ENCODE measurements around the gene FFAR1.

GRCh38 chr19:35347171-35347929 is at the start of gene FFAR1:
- no peak for TF ChIP-seq CTCF (IDR thresholded peaks at IDR 0.05; ENCODE audit: borderline replicate concordance, extremely low read depth, low read length, poor library complexity, severe bottlenecking)
- no peak for TF ChIP-seq EZH2 (IDR thresholded peaks at IDR 0.05; ENCODE audit: borderline replicate concordance, low read depth, low read length, severe bottlenecking)

All from DND-41 (cell line).